ENCODE data around the gene PRDX3. TPM values are rescaled to one million over a fixed set of nuclear protein-coding genes. Genes with fewer than 3 reads are reported as not detected.

Gene PRDX3
- polyA plus RNA-seq, 4 donors, result 134 to 222 (median 200) TPM

GRCh38 chr10:119219871-119220270, 41.3 kb upstream of the PRDX3 start:
- FAIRE-seq (no peak), DNase-seq (no peak)
- 69 to 91% (median 86%) methylated on average over 5 of the region's 5 CpGs for WGBS, 3 donors
- Histone ChIP-seq H3K9me3 (ENCODE audit: control insufficient read depth in 2 of 2, insufficient read depth in 1 of 2, low read depth in 1 of 2, low read length in 1 of 2) (no peaks in the 10 kb centered on the region), H3K36me3 (ENCODE audit: control insufficient read depth in 3 of 3, insufficient read depth in 2 of 3, low read depth in 1 of 3, low read length in 3 of 3) (peaks cover 0 to 2% (median 0%) of the 10 kb centered on the region in 3 donors), H3K4me1 (ENCODE audit: control insufficient read depth in 3 of 3, insufficient read depth in 2 of 3, low read depth in 1 of 3, low read length in 2 of 3) (peaks cover 6 to 43% (median 27%) of the 10 kb centered on the region in 3 donors), H3K27ac (ENCODE audit: low read depth in 1 of 3, low read length in 2 of 3) (peak overlapping the region in 1 of 3 donors; percentile 22), H3K27me3 (ENCODE audit: control insufficient read depth in 3 of 3, insufficient read depth in 3 of 3, low read length in 3 of 3) (no peaks in the 10 kb centered on the region), H3K4me3 (ENCODE audit: low read depth in 1 of 3, low read length in 3 of 3) (no peak overlapping the region)

- Histone ChIP-seq H3K9me3 (ENCODE audit: control insufficient read depth in 2 of 2, insufficient read depth in 1 of 2, low read depth in 1 of 2, low read length in 1 of 2) (no peaks in the 10 kb centered on the region), H3K27ac (ENCODE audit: low read depth in 1 of 3, low read length in 2 of 3) (peak overlapping the region in 1 of 3 donors; percentile 17), H3K4me3 (ENCODE audit: low read depth in 1 of 3, low read length in 3 of 3) (no peak overlapping the region), H3K27me3 (ENCODE audit: control insufficient read depth in 3 of 3, insufficient read depth in 3 of 3, low read length in 3 of 3) (no peaks in the 10 kb centered on the region), H3K36me3 (ENCODE audit: control insufficient read depth in 3 of 3, insufficient read depth in 2 of 3, low read depth in 1 of 3, low read length in 3 of 3) (peaks cover 0 to 10% (median 0%) of the 10 kb centered on the region in 3 donors), H3K4me1 (ENCODE audit: control insufficient read depth in 3 of 3, insufficient read depth in 2 of 3, low read depth in 1 of 3, low read length in 2 of 3) (peaks cover 6 to 31% (median 21%) of the 10 kb centered on the region in 3 donors)
- FAIRE-seq, result no peak
- peak in 1 of 2 donors; percentile 33 for DNase-seq
- WGBS, 3 donors, result 69 to 90% (median 77%) methylated on average over 4 of the region's 4 CpGs
These were observed 39.4 kb upstream of the PRDX3 start for GRCh38 chr10:119217991-119218490.

- Histone ChIP-seq H3K4me1 (ENCODE audit: control insufficient read depth in 3 of 3, insufficient read depth in 2 of 3, low read depth in 1 of 3, low read length in 2 of 3) (peaks cover 2 to 29% (median 14%) of the 10 kb centered on the region in 3 donors), H3K4me3 (ENCODE audit: low read depth in 1 of 3, low read length in 3 of 3) (no peak overlapping the region), H3K27me3 (ENCODE audit: control insufficient read depth in 3 of 3, insufficient read depth in 3 of 3, low read length in 3 of 3) (no peaks in the 10 kb centered on the region), H3K36me3 (ENCODE audit: control insufficient read depth in 3 of 3, insufficient read depth in 2 of 3, low read depth in 1 of 3, low read length in 3 of 3) (peaks cover 0 to 14% (median 0%) of the 10 kb centered on the region in 3 donors), H3K27ac (ENCODE audit: low read depth in 1 of 3, low read length in 2 of 3) (peak overlapping the region in 1 of 3 donors; percentile 50), H3K9me3 (ENCODE audit: control insufficient read depth in 2 of 2, insufficient read depth in 1 of 2, low read depth in 1 of 2, low read length in 1 of 2) (no peaks in the 10 kb centered on the region)
- FAIRE-seq (no peak), DNase-seq (no peak)
- 92 to 95% (median 93%) methylated on average over 9 of the region's 9 CpGs for WGBS, 3 donors
These were observed 38.8 kb upstream of the PRDX3 start for GRCh38 chr10:119217401-119217800.

GRCh38 chr10:119216127-119216526, 37.5 kb upstream of the PRDX3 start:
- H3K9me3 ChIP-seq (ENCODE audit: control insufficient read depth in 2 of 2, insufficient read depth in 1 of 2, low read depth in 1 of 2, low read length in 1 of 2), result no peaks in the 10 kb centered on the region
- H3K36me3 ChIP-seq (ENCODE audit: control insufficient read depth in 3 of 3, insufficient read depth in 2 of 3, low read depth in 1 of 3, low read length in 3 of 3), result peaks cover 0 to 14% (median 0%) of the 10 kb centered on the region in 3 donors
- FAIRE-seq (no peak), DNase-seq (no peak)
- no peaks in the 10 kb centered on the region for H3K27me3 ChIP-seq (ENCODE audit: control insufficient read depth in 3 of 3, insufficient read depth in 3 of 3, low read length in 3 of 3)
- peak overlapping the region in 1 of 3 donors; percentile 2 for H3K27ac ChIP-seq (ENCODE audit: low read depth in 1 of 3, low read length in 2 of 3)
- peaks cover 0 to 28% (median 14%) of the 10 kb centered on the region in 3 donors for H3K4me1 ChIP-seq (ENCODE audit: control insufficient read depth in 3 of 3, insufficient read depth in 2 of 3, low read depth in 1 of 3, low read length in 2 of 3)
- 85 to 94% (median 89%) methylated on average over 5 of the region's 5 CpGs for WGBS, 3 donors
- no peak overlapping the region for H3K4me3 ChIP-seq (ENCODE audit: low read depth in 1 of 3, low read length in 3 of 3)

GRCh38 chr10:119215371-119215770, 36.8 kb upstream of the PRDX3 start:
- Histone ChIP-seq H3K27me3 (ENCODE audit: control insufficient read depth in 3 of 3, insufficient read depth in 3 of 3, low read length in 3 of 3) (no peaks in the 10 kb centered on the region), H3K4me1 (ENCODE audit: control insufficient read depth in 3 of 3, insufficient read depth in 2 of 3, low read depth in 1 of 3, low read length in 2 of 3) (peaks cover 0 to 26% (median 14%) of the 10 kb centered on the region in 3 donors), H3K9me3 (ENCODE audit: control insufficient read depth in 2 of 2, insufficient read depth in 1 of 2, low read depth in 1 of 2, low read length in 1 of 2) (no peaks in the 10 kb centered on the region), H3K36me3 (ENCODE audit: control insufficient read depth in 3 of 3, insufficient read depth in 2 of 3, low read depth in 1 of 3, low read length in 3 of 3) (peaks cover 0 to 14% (median 0%) of the 10 kb centered on the region in 3 donors), H3K27ac (ENCODE audit: low read depth in 1 of 3, low read length in 2 of 3) (no peak overlapping the region), H3K4me3 (ENCODE audit: low read depth in 1 of 3, low read length in 3 of 3) (no peak overlapping the region)
- DNase-seq, result no peak
- FAIRE-seq, result no peak
- WGBS, 3 donors, result 91 to 100% (median 95%) methylated on average over 2 of the region's 2 CpGs

- Histone ChIP-seq H3K27ac (ENCODE audit: low read depth in 1 of 3, low read length in 2 of 3) (peak overlapping the region; percentile 29 to 77 (median 65)), H3K27me3 (ENCODE audit: control insufficient read depth in 3 of 3, insufficient read depth in 3 of 3, low read length in 3 of 3) (no peaks in the 10 kb centered on the region), H3K9me3 (ENCODE audit: control insufficient read depth in 2 of 2, insufficient read depth in 1 of 2, low read depth in 1 of 2, low read length in 1 of 2) (no peaks in the 10 kb centered on the region), H3K4me1 (ENCODE audit: control insufficient read depth in 3 of 3, insufficient read depth in 2 of 3, low read depth in 1 of 3, low read length in 2 of 3) (peaks cover 0 to 27% (median 17%) of the 10 kb centered on the region in 3 donors), H3K36me3 (ENCODE audit: control insufficient read depth in 3 of 3, insufficient read depth in 2 of 3, low read depth in 1 of 3, low read length in 3 of 3) (peaks cover 0 to 12% (median 0%) of the 10 kb centered on the region in 3 donors), H3K4me3 (ENCODE audit: low read depth in 1 of 3, low read length in 3 of 3) (no peak overlapping the region)
- DNase-seq (no peak), FAIRE-seq (no peak)
- WGBS, 3 donors, result 20 to 48% (median 29%) methylated on average over 12 of the region's 12 CpGs
These were observed 33.2 kb upstream of the PRDX3 start for GRCh38 chr10:119211625-119212441.

- H3K4me3 ChIP-seq (ENCODE audit: low read depth in 1 of 3, low read length in 3 of 3), result no peak overlapping the region
- no peak for FAIRE-seq
- no peaks in the 10 kb centered on the region for H3K27me3 ChIP-seq (ENCODE audit: control insufficient read depth in 3 of 3, insufficient read depth in 3 of 3, low read length in 3 of 3)
- no peak for DNase-seq
- 69 to 81% (median 79%) methylated on average over 3 of the region's 3 CpGs for WGBS, 3 donors
- peak overlapping the region in 2 of 3 donors; percentile 29 to 77 for H3K27ac ChIP-seq (ENCODE audit: low read depth in 1 of 3, low read length in 2 of 3)
- H3K9me3 ChIP-seq (ENCODE audit: control insufficient read depth in 2 of 2, insufficient read depth in 1 of 2, low read depth in 1 of 2, low read length in 1 of 2), result no peaks in the 10 kb centered on the region
- H3K4me1 ChIP-seq (ENCODE audit: control insufficient read depth in 3 of 3, insufficient read depth in 2 of 3, low read depth in 1 of 3, low read length in 2 of 3), result peaks cover 0 to 31% (median 17%) of the 10 kb centered on the region in 3 donors
- H3K36me3 ChIP-seq (ENCODE audit: control insufficient read depth in 3 of 3, insufficient read depth in 2 of 3, low read depth in 1 of 3, low read length in 3 of 3), result peaks cover 0 to 12% (median 0%) of the 10 kb centered on the region in 3 donors
These were observed 32.6 kb upstream of the PRDX3 start for GRCh38 chr10:119211176-119211575.

- whole genome bisulfite sequencing, 3 donors, result 71 to 92% (median 89%) methylated on average over 2 of the region's 2 CpGs
- peaks cover 0 to 12% (median 0%) of the 10 kb centered on the region in 3 donors for H3K36me3 ChIP-seq (ENCODE audit: control insufficient read depth in 3 of 3, insufficient read depth in 2 of 3, low read depth in 1 of 3, low read length in 3 of 3)
- H3K4me1 ChIP-seq (ENCODE audit: control insufficient read depth in 3 of 3, insufficient read depth in 2 of 3, low read depth in 1 of 3, low read length in 2 of 3), result peaks cover 2 to 37% (median 17%) of the 10 kb centered on the region in 3 donors
- FAIRE-seq, result no peak
- H3K27me3 ChIP-seq (ENCODE audit: control insufficient read depth in 3 of 3, insufficient read depth in 3 of 3, low read length in 3 of 3), result no peaks in the 10 kb centered on the region
- DNase-seq, result no peak
- peak overlapping the region in 1 of 3 donors; percentile 29 for H3K27ac ChIP-seq (ENCODE audit: low read depth in 1 of 3, low read length in 2 of 3)
- no peak overlapping the region for H3K4me3 ChIP-seq (ENCODE audit: low read depth in 1 of 3, low read length in 3 of 3)
- H3K9me3 ChIP-seq (ENCODE audit: control insufficient read depth in 2 of 2, insufficient read depth in 1 of 2, low read depth in 1 of 2, low read length in 1 of 2), result no peaks in the 10 kb centered on the region
These were observed 32.0 kb upstream of the PRDX3 start for GRCh38 chr10:119210633-119211032.
